ENCODE data around the gene LPAR3.

DNA sequence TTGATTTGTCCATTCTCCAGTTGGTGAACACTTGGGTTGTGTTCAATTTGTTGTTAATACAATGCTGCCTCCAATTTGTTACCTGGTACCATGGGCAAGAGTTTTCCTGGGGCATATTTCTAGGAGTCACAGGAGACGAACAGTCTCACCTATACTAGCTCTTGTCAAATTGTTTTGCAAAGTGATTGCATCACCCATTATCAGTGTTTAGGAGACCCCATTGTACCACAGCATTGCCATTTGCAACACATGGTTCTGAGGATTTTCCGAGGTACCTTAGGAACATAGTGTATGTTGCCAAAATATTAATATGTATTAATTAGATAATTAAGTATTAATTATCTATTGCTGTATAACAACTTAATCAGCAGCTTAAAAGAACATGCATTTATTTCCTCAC lies 97.8 kb downstream of the LPAR3 start:
- TF ChIP-seq, protein P1, sequence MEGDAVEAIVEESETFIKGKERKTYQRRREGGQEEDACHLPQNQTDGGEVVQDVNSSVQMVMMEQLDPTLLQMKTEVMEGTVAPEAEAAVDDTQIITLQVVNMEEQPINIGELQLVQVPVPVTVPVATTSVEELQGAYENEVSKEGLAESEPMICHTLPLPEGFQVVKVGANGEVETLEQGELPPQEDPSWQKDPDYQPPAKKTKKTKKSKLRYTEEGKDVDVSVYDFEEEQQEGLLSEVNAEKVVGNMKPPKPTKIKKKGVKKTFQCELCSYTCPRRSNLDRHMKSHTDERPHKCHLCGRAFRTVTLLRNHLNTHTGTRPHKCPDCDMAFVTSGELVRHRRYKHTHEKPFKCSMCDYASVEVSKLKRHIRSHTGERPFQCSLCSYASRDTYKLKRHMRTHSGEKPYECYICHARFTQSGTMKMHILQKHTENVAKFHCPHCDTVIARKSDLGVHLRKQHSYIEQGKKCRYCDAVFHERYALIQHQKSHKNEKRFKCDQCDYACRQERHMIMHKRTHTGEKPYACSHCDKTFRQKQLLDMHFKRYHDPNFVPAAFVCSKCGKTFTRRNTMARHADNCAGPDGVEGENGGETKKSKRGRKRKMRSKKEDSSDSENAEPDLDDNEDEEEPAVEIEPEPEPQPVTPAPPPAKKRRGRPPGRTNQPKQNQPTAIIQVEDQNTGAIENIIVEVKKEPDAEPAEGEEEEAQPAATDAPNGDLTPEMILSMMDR (IDR thresholded peaks at IDR 0.05) = no peak
- no peak for TF ChIP-seq POLR2A (IDR thresholded peaks at IDR 0.05)
- TF ChIP-seq EP300 (IDR thresholded peaks at IDR 0.05) = no peak
